Measurements from ENCODE around the gene AARS1.
"Not testable (repeated sequence)": the region's sequence is repeated elsewhere in the genome, so short reads cannot be mapped to it uniquely, and the experiment has no call there.

AARS1 gene

GRCh38 chr16:70222574-70222973 is 66.7 kb downstream of the AARS1 start:
- not testable (repeated sequence) for ATAC-seq

GRCh38 chr16:70218586-70218985 is 70.7 kb downstream of the AARS1 start:
- H3K27ac Mint-ChIP-seq; DNase-seq (ENCODE audit: low spot score in 2 of 2); H3K4me3 Mint-ChIP-seq; ATAC-seq; H3K9me3 Mint-ChIP-seq: not testable (repeated sequence)
- H3K4me1 Mint-ChIP-seq: peaks cover 14% of the 10 kb centered on the region
- H3K36me3 Mint-ChIP-seq: peaks cover 92% of the 10 kb centered on the region

More at GRCh38 chr16:70222574-70222973, 66.7 kb downstream of the AARS1 start:
- Mint-ChIP-seq H3K4me1 (peaks cover 14% of the 10 kb centered on the region), H3K36me3 (peaks cover 86% of the 10 kb centered on the region), H3K27ac (peak overlapping the region; percentile 71)
- DNase-seq (ENCODE audit: low spot score in 2 of 2); H3K9me3 Mint-ChIP-seq; H3K4me3 Mint-ChIP-seq: not testable (repeated sequence)

GRCh38 chr16:70206382-70206781 is 82.9 kb downstream of the AARS1 start:
- not testable (repeated sequence) for DNase-seq (ENCODE audit: low spot score in 2 of 2); H3K4me1 Mint-ChIP-seq; ATAC-seq; H3K9me3 Mint-ChIP-seq; H3K4me3 Mint-ChIP-seq; H3K36me3 Mint-ChIP-seq
- peak overlapping the region; percentile 10 for H3K27ac Mint-ChIP-seq

- not testable (repeated sequence) for H3K9me3 Mint-ChIP-seq; H3K4me1 Mint-ChIP-seq; ATAC-seq; H3K27ac Mint-ChIP-seq; H3K36me3 Mint-ChIP-seq; H3K4me3 Mint-ChIP-seq; DNase-seq (ENCODE audit: low spot score in 2 of 2)
Observed at GRCh38 chr16:70204668-70205405, 84.5 kb downstream of the AARS1 start.

- not testable (repeated sequence) for H3K27ac Mint-ChIP-seq
Observed at GRCh38 chr16:70204010-70204409, 85.3 kb downstream of the AARS1 start.

GRCh38 chr16:70203508-70203907 is 85.8 kb downstream of the AARS1 start:
- H3K4me3 Mint-ChIP-seq: not testable (repeated sequence)

More at GRCh38 chr16:70204010-70204409, 85.3 kb downstream of the AARS1 start:
- DNase-seq (ENCODE audit: low spot score in 2 of 2); H3K9me3 Mint-ChIP-seq; H3K36me3 Mint-ChIP-seq; ATAC-seq; H3K4me1 Mint-ChIP-seq; H3K4me3 Mint-ChIP-seq: not testable (repeated sequence)

More at GRCh38 chr16:70203508-70203907, 85.8 kb downstream of the AARS1 start:
- not testable (repeated sequence) for H3K27ac Mint-ChIP-seq; H3K4me1 Mint-ChIP-seq; ATAC-seq; H3K9me3 Mint-ChIP-seq; H3K36me3 Mint-ChIP-seq; DNase-seq (ENCODE audit: low spot score in 2 of 2)

Data from stimulated activated effector memory CD8-positive, alpha-beta T cell treated with anti-CD3 and anti-CD28 coated beads, Interleukin-12 subunit alpha, Interleukin-12 subunit beta, amount 100 ng/mL, for 72 hours (primary cell).